GM19193 (cell line): ENCODE data around the gene C1QTNF3.

Experiments used
- POLR2A ChIP-seq: IDR thresholded peaks from 4 replicates; pipeline ENCODE4 v1.6.1; 2011; ENCODE audit not compliant: insufficient read depth, insufficient read length; ENCODE audit errors: extremely low read depth

The C1QTNF3 gene

GRCh38 chr5:34047143-34047542 lies 4.1 kb upstream of the C1QTNF3 start:
- no peak for TF ChIP-seq POLR2A

- TF ChIP-seq POLR2A: no peak
Observed at GRCh38 chr5:34045996-34046395, 3.0 kb upstream of the C1QTNF3 start.

GRCh38 chr5:34045023-34045422 lies 2.0 kb upstream of the C1QTNF3 start:
- TF ChIP-seq POLR2A: no peak

GRCh38 chr5:34042321-34042720 lies 692 bp downstream of the C1QTNF3 start:
- no peak for TF ChIP-seq POLR2A

- TF ChIP-seq POLR2A: no peak
Observed at GRCh38 chr5:34041247-34041972, 1.6 kb downstream of the C1QTNF3 start.

GRCh38 chr5:34040472-34040871 lies 2.5 kb downstream of the C1QTNF3 start:
- TF ChIP-seq POLR2A: no peak

- TF ChIP-seq POLR2A: no peak
Observed at GRCh38 chr5:34039398-34040157, 3.4 kb downstream of the C1QTNF3 start.

- no peak for TF ChIP-seq POLR2A
Observed at GRCh38 chr5:34038838-34039237, 4.2 kb downstream of the C1QTNF3 start.

- no peak for TF ChIP-seq POLR2A
Observed at GRCh38 chr5:34038390-34038789, 4.6 kb downstream of the C1QTNF3 start.

- TF ChIP-seq POLR2A: no peak
Observed at GRCh38 chr5:34037726-34038125, 5.3 kb downstream of the C1QTNF3 start.

- no peak for TF ChIP-seq POLR2A
Observed at GRCh38 chr5:34035756-34036155, 7.3 kb downstream of the C1QTNF3 start.

- no peak for TF ChIP-seq POLR2A
Observed at GRCh38 chr5:34034534-34035327, 8.3 kb downstream of the C1QTNF3 start.

GRCh38 chr5:34031966-34032365 lies 11.0 kb downstream of the C1QTNF3 start:
- TF ChIP-seq POLR2A: no peak

GRCh38 chr5:34031117-34031516 lies 11.9 kb downstream of the C1QTNF3 start:
- TF ChIP-seq POLR2A: no peak

- no peak for TF ChIP-seq POLR2A
Observed at GRCh38 chr5:34030048-34030447, 13.0 kb downstream of the C1QTNF3 start.

GRCh38 chr5:34028349-34028748 lies 14.7 kb downstream of the C1QTNF3 start:
- TF ChIP-seq POLR2A: no peak

- TF ChIP-seq POLR2A: no peak
Observed at GRCh38 chr5:34026089-34026761, 16.8 kb downstream of the C1QTNF3 start.
